GM21526 (cell line): ENCODE data around the gene LRRC32.
"Not testable (repeated sequence)": the region's sequence is repeated elsewhere in the genome, so short reads cannot be mapped to it uniquely, and the experiment has no call there.

Experiments used
- ATAC-seq: cut with Tn5 transposase; IDR thresholded peaks from one replicate; pipeline ENCODE4 v1.9.1; 2021; ENCODE audit warnings: moderate library complexity; ENCODE audit not compliant: unreplicated experiment, low FRiP score

LRRC32 gene

DNA sequence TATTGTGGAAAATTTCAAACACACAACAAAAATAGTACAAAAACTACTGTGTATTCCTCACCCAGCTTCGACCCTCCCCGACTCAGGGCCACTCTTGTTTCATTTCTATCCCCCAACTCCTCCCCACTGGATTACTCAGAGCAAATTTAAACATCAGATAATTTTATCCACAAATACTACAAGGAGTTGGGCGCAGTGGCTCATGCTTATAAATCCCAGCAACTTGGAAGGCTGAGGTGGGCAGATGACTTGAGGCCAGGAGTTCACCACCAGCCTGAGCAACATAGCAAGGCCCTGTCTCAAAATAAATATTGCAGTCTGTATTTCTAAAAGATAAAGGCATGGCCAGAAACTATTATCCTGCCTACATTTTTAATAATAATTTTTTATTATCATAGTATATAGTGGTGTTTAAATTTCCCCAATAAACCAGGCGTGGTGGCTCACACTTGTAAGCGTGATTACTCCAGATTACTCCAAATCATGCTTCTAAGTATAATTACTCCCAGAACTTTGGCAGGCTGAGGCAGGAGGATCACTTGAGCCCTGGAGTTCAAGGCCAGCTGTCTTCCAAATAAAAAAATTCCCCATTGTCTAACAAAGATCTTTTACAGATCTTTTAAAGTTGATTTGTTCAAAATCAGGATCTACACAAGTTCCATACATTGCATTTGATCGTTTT lies 39.8 kb downstream of the LRRC32 start:
- ATAC-seq: no peak

DNA sequence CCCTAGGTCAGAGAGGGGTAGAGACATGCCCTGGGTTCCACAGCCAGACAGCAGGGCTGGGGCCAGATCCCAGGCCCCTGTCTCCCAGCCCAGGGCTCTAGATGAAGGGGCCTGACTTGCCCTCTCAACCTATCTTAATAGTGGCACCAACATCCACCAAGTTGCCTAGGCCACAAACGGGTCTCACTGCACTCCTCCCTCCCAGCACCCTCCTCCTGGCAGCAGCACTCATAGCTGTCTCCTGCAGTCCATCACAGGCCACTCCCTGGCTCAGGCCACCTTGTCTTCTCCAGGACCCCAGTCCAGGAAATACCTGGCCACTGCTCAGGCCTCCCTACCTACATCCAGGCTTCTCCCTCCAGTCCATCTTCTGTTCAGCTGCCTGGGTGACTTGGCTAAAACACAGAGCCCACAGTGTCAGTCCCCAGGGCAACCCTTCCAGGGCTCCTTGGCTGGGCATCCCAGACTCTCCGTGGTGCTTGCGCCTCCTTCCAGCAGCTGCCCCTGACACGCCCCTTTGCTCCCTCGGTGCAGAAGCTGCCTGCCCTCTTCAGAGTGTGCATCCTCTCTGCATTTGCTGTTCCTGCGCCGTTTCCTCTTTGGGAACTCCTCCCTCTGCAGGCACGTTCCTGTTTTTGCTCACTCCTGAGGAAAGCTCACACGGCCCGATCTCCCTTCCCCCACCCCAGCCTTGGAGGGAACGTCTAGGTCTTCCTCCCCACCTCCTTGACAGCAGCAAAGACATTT lies 40.5 kb downstream of the LRRC32 start:
- no peak for ATAC-seq

DNA sequence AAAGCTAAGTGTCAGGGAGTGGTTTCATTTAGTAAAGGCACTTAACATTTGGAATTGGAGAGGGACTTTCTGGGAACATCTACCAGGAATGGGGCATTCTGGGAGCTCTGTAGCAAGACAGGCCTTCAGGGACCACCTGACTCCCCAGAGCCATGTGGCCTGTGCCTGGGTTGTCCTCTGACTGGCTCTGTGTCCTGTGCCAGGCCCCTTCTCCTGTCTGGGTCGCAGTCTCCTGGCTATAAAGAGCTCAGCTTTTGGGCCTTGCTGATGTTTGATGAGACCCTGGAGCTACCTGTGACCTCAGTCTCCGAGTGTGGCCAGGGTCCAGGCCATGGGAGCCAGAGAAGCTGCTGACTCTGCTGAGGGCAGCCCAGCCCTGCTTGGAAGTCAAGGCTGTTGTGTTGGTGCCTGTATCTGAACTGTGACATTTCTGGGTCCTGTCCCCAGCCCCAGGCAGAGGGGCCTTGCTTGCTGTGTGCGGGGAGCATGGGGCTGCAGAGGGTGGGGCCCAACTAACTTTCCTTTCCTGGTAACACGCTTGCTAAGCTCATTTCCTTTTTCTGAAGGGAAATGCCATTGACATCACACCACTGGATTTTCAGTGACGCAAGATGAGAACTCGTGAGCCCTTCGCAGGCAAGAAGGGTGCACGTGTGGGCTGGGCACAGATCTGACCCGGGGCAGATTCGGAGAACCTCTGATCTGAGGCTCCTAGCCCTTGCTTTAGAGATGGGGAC lies 41.3 kb downstream of the LRRC32 start:
- no peak for ATAC-seq

DNA sequence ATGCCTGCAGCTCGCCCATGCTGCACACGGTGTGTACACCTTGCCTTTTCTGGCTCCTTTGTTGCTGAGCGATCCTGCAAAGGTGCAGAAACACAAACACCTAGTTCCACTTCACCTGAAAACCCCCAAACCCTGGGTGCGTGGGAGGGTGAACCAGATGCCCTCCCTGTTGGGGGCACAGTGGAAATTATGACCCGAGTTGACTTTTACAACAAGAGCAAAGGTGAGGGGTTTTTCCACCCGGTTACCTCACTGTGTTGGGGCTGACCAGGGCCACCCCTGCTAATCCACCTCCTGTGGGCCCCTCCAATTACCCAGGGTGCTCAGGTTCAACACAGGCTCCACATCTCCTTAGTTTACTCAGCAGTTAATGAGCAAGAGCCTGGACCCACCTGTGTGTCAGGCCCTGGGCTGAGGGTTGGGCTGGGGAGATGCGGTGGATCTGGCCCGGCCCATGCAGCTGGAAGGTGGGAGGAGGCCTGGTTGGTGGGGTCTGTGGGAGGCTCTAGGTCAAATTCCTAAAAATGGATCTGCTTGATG lies 42.1 kb downstream of the LRRC32 start:
- ATAC-seq: no peak

DNA sequence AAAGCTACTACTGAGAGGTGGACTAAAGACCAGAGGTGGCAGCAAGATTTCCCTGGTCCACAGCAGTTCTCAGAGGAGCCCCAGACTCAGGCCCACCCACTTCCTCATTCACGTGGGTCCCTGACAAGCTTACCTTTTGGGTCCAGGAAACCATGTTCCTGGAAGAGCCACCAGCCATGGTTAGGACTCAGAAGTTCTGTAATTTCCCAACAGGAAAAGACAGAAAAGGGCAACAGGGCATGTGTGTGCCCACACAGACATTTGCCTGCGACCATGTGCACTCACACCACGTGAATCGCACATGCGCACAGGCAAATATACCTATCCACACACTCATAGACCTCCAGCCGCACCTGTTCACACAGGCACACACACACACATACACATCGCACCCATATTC lies 42.9 kb downstream of the LRRC32 start:
- no peak for ATAC-seq

DNA sequence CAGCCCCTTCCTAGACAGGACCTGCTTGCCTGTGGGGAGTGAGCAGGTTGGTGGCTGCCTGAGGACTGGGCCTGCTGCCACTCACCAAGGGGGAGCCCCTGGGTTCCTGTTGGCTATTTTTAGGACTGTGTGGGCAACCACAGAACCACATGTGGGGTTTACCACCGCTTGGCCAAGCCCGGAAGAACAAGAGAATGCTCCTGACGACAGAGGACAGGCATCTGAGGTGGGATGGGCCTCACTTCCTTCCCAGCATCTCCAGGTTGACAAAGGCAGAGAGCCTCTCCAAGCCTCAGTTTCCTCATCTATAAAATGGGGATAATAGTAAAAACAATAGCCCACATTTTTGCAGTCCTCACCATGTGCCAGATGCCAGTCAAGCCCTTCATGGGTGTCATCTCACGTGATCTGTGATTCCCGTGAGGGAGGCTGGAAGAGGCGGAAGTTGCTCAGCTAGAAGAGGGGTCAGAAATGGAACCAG lies 43.6 kb downstream of the LRRC32 start:
- ATAC-seq: peak; percentile 78

DNA sequence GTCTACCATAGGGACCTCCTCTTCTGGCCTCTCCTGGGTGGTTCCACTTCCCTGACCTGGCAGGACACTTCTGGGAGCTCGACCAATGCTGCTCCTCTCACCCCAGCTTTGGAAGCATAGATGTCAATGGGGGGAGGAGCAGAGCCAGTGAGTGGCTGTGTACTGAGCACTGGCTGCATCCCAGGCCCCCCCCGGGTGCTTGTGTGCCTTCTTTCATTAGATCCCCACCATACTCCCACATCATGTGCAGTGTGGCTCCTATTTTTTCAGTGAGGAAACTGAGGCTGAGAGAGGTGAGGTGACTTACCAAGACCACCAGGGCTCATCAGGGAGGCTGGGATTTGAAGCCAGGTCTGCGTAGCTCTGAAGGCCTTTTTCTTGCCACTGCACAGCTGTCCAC lies 44.3 kb downstream of the LRRC32 start:
- ATAC-seq: no peak

DNA sequence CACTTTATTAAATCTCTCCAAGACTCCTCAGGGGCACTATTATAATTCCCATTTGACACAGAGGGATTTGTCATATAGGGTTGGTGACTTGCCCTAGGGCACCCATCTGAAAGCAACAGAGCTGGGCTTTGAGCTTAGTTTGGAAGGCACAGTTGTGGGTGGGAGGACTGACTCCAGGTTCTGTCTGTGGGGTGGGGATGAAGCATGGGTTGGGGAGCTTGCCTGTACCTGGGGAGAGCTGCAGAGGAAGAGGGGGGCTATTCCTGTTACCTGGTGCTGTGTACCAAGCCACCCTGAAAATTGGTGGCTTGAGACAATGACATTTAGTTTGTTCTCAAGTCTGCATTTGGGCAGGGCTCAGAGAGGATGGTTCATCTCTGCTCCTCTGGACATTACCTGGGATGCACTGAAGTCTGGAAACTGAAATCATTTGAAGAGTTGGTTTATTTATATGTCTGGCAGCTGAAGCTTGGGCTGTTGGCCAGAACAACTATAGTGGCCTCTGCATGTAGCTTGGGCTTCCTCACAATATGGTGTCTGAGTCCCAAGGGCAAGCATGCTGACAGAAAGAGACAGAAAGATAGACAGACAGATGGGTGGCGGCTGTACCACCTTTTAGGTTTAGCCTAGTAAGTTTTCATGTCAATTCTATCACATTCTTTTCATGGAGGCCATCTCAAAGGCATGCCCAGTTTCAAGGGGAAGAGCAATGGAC lies 44.9 kb downstream of the LRRC32 start:
- no peak for ATAC-seq

DNA sequence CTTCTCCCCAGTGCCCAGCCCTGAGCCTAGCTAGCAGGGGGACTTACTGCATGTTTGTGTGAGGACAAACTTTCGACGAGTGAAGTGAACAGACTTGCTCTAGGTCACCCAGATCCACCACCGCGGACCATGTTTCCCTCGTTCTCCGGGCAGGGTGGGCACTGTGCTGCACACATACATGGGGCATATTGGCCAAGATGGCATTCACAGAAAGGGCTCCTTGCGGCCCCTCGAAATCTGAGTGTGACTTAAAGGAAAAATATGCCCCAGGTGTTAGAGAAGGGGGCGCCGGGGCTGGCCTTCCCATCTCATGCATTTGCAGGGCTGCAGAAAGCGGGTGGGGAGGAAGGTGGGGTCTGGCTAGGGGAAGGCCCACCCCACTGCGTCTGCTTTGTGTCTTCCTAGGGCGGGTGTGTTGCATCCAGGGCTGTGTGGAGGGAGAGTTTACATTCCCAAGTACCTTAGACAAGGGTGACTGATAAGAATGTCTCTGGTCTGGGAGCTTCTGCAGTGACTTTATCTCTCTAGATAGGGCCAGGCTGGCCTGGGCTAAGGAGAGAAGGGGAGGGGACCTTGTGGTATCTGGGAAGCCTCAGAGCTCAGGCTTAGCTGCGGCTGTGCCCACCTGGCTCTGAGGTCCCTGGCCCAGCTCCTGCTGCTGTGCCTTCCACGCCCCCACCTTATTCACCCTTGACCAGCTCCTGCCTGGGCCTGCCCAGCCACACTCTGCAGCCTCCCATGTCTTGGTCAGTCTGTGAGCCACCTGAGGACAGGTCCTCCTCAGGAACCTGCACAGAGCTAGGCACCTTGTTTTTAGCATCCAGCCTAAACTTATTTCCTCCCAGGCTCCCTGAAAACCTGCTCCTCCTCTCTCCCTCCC lies 45.8 kb downstream of the LRRC32 start:
- no peak for ATAC-seq

DNA sequence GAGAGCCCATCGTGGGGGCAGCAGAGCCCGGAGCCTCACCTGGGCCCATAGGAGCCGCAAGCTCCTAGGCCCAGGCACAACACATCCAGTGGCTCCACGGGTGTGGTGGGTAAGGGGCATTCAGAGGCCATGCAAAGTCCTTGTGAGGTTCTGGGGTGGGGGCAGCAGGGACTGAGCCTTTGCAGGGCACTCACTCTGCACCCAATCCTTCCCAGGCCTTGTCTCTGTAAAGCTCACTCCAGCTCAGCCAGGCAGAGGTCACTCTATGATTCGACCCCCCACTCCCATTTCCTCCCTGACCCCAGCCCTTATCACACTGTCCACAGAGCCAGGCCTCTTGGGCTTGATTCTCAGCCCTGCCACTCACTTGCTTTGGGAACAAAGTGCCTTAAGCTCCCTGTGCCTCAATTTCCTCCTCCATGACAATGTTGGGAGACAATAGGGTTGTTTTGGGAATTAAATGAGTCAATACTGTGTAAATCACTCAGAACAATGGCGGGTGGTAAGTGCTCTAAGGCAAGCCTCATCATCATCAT lies 46.6 kb downstream of the LRRC32 start:
- no peak for ATAC-seq

DNA sequence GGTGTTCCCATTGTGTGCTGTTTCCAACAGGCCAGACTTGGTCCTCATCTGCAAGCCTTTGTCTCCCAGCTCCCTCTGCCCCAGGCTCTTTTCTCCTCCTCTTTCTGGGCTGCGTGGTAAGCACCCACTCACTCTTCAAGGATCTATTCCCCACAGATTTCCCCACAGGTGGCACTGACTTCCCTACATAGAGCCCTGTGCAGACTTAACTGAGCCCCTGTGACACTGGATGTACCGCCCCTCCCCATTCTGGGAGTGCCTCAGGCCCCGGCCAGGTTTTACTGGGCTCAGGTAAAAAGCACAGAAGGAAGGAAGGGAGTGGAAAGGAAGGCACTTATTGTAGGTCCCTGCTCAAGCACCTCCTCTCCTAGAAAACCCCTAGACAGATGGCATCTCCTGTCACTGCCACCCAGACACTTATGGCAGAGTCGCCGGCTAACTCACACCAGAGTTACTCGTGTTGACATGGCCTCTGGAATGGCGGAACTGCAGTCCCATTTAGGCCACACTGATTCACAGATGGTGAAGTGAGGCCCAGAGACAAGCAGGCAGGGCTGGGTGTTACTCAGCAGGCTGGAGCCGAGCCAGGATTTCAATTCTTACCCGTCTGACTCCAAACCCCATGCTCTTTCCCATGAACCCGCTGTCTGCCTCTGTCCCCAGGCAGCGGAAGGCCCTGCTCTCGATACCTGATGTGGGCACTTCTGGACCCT lies 47.2 kb downstream of the LRRC32 start:
- ATAC-seq: no peak

DNA sequence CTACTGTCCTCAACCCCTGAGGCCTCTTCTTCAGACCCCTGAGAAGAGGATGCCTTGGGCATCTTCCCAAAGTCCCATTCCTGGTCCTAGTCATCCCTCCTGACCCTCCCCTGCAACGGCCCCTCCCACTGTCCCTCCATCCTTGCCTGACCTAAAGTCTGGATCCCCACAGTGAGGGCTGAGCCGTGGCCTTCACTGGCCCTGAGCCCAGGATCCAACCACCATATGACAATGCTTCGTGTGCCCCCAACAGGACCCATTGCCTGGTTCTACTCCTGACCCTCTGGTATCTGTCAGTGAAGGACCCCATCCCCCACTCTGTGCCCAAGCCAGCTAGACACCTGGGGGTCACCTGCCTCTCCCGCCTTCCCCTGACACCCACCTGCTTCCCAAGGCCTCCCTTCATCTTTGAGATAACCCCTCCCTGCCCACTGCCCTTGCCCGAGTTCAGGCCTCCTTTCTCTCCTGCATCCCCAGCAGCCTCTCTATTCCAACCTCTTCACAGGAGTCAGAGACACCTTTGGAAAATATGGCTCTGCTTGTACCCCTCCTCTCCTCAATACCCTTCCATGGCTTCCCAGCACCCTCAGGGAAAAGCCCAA lies 48.0 kb downstream of the LRRC32 start:
- ATAC-seq: no peak

DNA sequence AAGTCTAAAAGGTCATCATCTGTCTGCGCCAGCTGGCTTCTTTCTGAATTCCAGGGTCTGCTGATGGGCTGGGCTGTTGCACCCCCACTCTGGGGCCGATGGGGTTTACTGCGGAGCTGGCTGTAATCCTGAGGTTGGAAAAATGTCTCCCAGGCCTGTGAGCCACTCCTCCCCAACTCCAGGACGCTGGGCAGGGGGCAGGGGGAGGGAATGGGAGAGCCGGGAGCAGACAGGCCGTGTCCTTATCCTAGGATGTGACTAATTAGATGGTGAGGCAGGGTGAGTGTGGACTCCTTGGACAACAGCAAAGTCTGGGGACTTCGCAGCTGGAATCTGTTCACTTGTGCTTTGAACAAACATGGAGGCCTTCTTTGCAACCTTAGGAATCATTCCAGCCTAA lies 48.7 kb downstream of the LRRC32 start:
- no peak for ATAC-seq

DNA sequence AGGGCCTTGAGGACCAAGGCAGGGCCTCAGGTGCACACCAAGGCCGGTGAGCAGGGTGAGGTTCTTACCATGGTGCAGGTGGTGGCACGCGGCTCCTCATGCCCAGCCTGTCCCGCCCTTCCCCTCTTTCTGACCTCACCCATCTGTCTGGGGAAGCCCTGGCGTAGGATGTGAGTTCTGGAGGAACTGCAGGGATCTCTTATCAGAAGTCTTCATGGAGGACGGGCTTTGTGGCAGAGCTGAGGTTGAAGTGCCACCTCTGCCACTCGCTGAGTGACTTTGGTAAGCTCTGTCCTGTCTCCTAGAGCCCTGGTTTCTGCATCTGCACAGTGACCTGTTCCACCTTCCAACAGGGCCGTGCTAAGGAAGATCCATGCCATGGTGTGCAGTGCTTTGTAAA lies 49.1 kb downstream of the LRRC32 start:
- ATAC-seq: no peak

DNA sequence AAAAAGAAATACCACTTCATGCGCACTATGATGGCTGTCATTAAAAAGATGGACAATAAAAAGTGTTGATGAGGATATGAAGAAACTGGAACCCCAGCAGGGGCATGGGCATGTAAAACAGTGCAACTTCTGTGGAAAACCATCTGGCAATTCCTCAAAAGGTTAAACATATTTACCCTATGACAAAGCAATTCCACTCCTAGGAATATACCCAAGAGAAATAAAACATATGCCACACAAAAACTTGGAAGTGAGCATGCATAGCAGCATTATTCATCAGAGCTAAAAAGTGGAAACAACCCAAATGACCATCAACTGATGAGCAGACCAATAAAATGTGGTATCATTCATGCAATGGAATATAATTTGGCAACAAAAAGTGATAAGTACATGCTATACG lies 50.1 kb downstream of the LRRC32 start:
- no peak for ATAC-seq

DNA sequence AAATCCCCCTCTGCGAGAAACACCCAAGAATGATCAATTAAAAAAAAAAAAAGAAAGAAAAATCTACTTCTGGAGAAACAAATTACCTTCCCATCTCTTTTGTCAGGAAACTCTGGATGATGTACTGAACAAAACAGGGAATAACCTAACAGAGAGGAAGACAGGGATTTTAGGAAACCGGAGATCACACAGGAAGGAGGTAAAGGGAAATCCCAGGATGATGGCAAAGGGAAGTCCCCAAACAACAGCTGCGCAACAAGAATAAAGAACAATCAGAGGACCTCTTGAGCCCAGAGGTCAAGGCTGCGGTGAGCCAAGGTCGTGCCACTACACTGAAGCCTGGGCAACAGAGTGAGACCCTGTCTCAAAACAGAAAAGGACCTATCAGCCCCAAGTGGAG lies 50.7 kb downstream of the LRRC32 start:
- ATAC-seq: not testable (repeated sequence)

DNA sequence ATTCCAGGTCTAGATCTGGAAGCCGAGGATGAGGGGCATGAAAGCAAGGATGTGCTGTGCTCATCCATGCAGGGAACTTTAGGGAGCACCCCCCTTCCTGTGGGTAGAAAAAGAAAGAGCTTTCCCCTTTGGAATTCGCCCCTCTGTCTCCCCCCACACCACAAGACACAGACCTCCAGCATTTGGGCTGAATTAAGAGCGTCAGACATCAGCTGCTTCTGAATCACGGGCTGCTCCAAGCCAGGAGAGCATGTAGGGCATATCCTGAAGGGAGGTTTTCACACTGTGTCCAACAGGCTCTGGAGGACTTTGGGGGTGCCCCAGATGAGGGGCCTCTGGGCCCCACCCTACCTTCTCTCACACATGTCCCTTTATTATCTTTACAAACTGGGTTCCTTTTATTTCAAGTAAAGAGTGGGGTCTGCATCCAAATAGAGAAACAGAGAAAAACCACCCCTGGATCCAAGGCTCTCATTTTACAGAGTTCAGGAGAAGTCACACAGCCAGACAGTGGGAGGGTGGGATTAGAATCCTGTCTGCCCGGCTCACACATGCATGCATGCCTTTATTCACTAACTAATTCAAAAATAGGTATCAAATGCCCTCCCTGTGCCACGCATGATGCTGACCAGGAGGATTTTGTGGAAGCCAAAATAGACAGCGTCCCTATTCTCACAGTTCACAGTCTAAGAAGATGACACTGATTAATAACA lies 52.8 kb downstream of the LRRC32 start:
- ATAC-seq: no peak
